NCI-H526 (cell line): ENCODE data around the gene FBN2.
"Not testable (repeated sequence)": the region's sequence is repeated elsewhere in the genome, so short reads cannot be mapped to it uniquely, and the experiment has no call there.

ENCODE experiments used
- DNase-seq, 2 experiments: peaks; one replicate each; lab custom pipeline; 2025; lab: John Stamatoyannopoulos, UW

FBN2 gene

DNA sequence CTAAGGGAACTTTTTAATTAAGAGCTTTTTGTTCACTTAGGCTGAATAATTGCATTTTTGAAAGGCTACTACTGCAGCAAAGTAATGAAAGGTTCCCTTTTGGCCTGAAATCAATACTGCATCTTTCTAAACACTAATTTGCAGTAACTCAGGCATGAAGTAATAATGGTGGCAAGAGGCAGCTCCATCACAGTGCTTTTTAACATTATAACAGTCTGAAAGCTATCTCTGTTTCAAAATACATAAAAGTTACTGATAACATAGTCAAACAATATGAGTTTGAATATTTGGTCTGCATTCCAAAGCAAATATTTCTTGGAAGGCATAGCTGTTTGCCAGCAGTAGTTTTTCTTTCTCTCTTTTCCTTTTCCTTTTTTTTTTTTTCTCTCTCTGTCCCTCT is 113.4 kb downstream of the FBN2 start:
- peak in 1 of 2 experiments; percentile 10 for DNase-seq

DNA sequence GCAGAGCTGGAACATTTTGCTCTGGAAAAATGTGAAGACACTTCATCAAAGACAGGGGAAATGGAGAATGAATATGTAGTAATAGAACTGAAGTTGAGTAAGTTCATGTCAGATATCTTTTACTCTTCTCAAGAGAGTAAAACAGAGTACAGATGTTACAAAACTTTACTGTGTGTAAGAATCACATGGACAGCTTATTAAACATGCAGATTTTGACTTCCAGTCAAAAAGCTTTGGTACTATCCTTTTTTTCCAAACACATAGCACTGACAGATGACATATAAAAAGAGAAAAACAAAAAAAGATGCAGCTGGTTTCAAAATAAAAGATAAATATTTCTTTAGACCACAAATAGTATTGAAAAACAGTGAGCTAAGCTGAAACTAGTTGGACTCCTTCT is 115.4 kb downstream of the FBN2 start:
- no peak for DNase-seq

DNA sequence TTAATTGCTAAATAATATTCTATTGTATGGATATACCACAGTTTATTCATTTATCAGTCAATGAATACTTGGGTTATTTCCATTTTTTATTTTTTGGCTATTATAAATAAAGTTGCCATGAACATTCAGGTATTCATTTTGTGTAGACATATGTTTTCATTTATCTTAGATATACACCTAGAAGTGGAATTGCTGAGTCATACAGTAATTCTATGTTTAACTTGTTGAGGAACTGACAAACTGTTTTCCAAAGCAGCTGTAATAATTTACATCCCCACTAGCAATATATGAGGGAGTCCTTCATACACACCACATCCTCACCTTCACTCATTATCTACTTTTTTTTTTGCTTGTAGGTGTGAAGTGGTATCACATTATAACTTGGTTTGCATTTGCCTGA is 123.6 kb downstream of the FBN2 start:
- no peak for DNase-seq

DNA sequence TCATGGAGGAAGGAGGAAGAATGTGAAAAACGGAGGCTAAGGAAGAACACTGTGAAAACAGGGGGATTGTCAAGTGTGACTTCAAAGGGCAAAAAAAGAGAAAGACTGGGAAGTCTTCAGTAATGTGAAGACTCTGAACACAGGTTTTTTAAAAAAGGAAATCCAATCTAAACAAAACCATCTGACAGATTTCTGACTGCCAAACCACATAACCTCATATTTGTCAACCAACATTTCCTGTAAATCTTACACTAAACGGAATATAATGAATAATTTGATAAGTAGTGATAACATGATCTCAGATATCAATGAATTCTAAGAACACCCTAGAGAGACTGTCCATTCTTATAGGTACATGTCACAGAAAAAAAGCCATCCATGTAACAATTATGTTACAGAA is 124.7 kb downstream of the FBN2 start:
- no peak for DNase-seq

DNA sequence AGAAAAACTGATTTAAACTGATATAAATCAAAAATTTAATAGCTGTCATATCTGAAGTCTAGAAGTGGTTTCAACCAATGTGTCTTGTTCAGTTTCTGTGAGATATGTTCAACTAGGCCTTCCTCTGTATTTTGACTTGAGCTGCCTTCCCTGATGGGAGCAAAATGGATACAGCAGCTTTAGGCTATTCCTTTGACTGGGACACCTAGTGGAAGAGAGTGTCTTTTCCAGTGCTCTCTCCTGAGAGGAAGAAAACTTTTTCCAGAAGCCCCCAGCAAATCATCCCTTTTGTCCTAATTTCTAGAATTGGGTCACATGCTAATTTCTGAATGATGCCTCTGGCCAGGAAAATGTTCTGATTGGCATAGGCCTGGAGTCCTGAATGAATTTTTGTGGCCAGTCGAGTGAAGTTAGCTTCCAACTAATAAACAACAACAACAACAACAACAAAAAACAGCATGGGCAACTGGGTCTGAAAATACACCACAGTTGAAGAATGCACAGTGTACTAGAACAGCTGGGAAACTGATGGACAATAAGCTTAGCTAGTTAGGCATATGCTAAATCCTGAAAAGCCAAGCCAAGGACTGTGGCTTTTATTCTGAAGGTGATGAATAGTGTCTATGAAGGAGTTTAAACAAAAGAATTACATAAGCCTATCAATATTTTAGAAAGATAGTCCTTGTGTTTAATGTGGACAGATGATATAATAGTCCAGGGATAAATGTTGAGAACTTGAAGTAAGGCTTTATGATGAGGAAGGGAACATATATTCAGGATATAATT is 125.7 kb downstream of the FBN2 start:
- DNase-seq: no peak

DNA sequence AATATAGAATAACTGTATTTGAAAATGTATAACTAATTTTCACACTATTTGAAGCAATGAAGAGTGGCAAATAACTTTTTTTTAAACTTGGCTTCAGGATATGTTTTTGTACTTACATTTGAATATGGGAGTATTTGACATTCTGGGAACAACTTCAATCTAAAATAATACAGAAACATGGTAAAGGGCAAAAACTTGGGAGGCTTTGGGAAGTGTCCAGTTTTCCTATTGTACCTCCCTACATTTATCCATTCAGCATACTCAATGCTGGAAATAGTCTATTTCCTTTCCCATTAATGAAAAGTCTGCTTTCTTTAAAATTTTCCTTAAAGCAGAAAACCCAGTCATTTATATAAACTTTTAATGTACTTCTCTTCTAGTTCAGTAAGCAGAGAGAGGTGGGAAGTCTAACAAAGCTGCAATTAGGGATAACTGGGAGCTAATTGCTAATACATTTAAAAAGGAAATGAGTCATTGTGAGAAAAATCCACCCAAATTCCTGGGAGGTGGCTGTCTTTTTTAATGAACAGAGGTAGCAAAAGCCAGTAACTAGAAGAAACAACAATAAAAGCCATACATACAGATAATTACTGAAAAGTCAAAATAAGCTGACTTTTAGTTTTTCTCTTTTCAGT is 128.8 kb downstream of the FBN2 start:
- no peak for DNase-seq

DNA sequence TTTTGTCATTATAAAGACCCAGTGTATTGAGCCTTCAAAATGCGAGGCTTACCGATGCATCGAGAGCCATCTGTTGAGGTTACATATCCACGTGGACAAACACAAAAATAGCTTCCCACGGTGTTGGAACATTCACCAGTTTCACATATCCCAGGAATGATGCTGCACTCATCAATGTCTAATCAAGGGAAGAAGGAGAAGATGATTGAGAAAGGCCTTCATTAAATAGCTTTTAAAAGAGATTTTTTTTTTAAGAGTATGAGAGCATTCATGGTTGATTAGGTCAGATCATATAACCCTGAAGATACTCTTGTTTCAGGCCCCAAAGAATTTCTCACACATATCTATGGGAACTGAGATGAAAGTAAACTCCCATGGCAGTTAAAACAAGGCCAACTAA is 129.4 kb downstream of the FBN2 start:
- DNase-seq: no peak

DNA sequence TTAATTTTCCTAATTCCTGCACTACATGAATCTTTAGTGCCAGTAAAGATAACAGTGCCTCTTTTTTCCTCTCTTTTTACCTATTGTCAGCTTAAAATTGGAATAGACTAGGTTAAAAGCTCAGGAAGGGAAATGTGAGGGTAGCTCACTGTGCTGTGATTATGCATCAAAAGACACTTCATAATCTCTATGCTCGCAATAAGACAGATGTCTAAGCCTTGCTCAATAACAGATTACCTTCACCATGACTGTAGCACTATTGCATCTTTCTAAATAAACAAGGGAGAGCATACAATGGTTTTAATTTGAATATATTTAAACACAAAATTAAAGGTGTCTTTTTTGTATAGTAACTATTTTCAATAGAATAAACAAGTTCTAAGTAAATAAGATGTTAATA is 130.1 kb downstream of the FBN2 start:
- DNase-seq: no peak

DNA sequence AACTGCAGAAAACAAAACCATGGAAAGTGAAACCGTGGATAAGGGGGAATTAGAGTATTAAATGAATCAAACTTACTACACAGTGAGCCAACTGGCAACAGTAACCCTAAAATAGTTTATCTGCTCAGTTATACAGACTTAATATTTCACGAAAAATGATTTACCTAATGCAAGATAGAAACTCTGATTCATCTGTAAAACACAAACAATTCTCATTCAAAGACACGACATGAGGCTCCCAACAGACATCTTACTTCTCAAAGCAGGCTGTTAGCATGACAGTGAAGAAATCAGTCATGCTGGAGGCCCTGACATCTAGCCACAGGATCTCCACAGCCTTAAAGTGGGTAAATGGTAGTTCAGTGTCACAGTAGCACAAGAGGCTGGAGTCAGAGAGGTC is 131.2 kb downstream of the FBN2 start:
- DNase-seq: no peak

DNA sequence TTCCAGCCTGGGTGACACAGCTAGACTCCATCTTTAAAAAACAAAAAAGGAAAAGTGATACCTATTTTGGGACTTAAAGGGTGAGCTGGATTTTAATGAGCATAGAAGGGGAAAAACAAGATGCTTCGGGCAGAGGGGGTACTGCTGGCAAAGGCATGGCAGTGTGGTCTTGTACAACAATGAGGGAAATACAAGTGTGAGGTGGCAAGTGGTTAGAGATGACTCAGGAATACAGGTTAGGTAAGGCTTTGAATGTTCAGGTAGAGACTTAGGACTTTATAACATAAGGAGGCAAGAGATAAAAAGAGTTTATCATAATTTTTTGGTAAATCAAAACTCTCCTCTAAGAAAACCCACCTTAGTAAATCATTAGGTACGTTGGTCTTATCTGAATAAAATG is 132.9 kb downstream of the FBN2 start:
- no peak for DNase-seq

DNA sequence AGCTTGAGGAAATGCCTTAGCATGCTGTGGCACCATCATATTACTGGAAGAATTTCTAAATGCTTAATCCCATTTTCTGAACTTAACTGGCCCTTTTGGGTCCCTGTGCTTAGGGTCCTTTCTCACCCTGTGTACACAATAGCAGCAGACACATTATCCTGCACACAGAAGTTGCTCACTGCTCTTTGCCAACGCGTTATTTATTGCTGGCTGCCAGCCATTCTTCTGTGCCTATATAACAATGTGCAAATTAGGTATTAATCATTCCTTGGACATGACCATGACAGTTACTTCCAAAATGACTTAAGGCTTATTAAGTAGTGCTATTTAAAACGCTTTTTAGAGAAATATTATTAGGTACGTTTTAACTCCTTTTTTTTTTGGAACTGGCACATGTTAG is 134.7 kb downstream of the FBN2 start:
- peak; percentile 1 to 38 for DNase-seq

DNA sequence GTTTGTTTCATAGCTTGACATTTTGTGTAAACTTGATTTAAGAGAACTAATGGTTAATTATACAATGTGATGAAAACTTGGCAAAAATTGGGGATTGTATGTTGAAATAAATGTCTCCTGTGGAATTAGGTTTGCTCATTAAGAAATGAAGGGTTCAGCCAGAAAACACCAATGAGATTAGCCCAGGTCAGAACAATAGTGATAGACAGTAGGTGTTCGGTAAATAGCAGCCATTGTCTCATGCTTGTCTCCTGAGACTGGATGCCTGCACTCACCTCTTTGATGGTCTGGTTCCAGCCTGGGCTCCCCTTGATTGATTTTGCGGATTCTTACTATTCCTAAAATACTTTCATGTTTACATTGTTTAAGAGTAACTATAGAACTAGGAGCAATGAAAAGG is 135.5 kb downstream of the FBN2 start:
- DNase-seq: no peak

DNA sequence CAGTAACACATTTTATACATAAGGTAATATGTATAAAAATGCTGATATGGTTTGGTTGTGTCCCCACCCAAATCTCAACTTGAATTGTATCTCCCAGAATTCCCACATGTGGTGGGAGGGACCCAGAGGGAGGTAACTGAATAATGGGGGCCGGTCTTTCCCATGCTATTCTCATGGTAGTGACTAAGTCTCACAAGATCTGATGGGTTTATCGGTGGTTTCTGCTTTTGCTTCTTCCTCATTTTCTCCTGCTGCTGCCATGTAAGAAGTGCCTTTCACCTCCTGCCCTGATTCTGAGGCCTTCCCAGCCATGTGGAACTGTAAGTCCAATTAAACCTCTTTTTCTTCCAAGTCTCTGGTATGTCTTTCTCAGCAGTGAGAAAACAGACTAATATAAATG is 137.3 kb downstream of the FBN2 start:
- DNase-seq: not testable (repeated sequence)

DNA sequence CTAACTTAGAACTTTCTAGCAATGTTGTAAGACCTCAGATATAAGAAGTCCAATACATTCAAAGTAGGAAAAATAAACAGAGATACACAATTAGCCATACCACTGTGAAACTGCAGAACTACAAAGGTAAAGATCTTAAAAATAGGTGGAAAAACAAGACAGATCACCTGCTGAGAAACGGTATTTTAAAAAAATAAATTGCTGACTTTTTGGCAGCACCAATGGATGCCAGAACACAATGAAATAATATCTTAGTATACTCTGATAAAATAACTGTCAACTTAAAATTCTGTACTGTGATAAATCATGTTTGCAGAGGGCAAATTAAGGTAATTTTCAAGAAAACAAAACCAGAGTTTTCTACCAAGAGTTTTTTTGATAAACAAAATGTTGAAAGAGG is 138.9 kb downstream of the FBN2 start:
- no peak for DNase-seq

DNA sequence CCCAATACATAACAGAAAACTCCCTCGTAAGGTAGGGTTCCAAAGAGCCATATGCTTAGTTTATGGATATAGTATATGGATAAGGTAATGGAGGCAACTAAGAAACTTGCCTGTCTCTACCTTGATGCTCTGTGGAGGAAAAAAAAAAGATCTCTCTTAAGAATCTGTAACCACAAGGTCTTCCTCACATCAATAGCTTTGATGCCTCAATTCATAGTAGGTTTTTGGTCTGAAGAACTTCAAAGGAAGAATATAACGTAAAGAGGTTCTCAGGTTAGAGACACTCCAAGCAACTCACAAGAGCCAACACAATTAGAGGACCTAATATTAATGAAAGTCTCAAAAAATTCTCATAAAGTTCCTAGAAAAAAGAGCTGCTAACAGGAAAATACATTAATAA is 140.2 kb downstream of the FBN2 start:
- DNase-seq: no peak

DNA sequence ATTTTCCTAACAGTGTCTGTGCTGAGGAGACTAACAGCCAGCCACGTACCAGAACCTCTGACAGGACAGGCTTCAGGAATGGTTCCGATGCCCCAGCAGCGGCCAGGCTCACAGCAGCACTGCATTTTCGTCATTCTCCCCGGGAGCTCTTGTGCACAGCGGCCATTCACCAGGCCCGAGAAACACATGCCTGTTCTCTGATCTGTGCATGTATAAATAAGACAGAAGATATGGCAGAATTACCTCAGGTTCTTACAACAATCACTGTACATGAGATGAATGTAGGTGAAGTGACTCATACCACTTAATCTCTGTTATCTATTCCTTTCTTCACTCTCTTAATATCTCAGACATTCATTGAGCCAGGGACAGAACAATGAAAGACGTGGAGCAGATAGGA is 143.0 kb downstream of the FBN2 start:
- no peak for DNase-seq

DNA sequence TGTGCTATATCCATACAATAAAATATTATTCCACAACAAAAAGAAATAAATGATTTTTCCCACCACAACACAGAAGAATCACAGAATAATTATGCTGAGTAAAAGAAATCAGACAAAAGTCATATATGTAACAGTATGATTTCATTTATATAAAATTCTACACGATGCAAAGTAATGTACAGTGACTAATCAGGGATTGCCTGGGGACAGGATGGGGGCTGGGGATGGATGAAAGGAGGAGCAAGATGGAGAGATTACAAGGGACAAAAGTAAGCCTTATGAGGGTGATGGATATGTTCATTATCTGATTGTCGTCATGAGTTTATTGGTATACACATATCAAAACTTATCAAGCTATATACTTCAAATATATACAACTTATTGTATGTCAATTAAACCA is 154.0 kb downstream of the FBN2 start:
- no peak for DNase-seq

DNA sequence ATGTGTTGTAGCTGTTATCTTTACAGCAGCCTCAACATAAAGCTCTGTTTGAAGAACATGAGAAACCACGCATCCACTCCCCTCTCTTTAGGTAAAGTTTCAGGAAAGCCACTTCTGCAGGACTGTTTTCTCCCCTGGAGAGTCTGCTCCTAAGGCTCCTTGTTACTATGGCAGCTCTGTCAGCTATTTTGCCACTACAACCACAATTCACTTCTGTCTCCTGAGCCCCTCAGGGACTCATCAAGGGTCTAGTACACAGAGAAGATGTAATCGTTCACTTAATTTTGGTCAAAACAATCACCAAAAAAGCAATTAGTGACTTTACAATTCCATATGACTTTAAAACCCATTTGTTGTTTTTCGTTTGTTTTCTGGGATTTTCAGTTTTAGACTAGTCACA is 157.7 kb downstream of the FBN2 start:
- DNase-seq: no peak

DNA sequence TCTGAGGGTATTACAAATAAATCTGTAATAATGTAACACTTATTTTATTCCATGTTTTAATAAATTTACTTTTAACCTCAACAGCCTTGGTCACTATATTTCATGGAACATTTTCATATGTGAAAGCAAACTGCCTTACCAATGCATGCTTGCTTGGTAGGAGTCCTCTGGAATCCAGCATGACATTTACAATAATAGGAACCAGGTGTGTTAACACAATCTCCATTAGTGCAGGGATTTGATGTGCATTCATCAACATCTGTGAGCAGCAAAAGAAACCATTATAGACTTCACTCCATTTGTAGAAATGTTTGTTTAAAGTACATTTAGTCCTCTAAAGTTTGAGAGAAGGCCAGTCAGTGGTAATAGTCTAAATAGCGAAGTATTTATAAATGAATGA is 159.4 kb downstream of the FBN2 start:
- DNase-seq: no peak

DNA sequence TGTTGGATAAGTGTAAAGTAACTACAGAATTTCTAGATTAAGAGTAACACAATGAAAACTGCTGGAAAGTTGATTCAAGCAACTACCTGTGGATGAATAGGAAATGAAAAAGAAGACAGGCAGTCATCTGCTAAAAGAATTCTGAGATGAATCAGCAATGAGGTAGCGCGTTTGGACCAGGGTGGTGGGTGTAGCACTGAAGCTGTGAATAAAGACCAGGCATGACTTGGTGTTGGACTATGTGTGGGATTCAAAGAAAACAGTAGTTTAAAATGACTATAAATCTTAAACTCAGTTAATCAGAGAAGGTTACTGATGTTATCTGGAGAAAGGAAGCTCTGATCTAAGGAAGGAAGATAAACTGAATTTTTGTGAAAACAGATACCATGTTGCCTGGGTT is 159.8 kb downstream of the FBN2 start:
- no peak for DNase-seq

DNA sequence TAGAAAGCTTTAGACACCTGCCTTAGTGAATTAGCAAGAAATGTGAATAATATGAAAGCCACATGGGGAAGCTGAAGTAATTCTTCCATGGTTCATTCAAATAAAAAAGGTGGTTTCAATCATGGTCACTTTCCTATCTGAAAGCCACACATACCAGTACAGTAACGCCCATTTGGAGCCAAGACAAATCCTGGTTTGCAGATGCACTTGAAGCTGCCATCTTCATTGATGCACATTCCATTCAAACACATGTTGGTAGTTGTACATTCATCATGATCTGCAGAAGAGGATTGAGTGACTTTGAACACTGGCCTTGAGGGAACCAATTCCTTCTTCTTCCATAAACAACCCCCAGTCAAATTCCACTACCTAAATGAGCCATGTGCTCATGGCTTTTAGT is 161.5 kb downstream of the FBN2 start:
- DNase-seq: no peak

DNA sequence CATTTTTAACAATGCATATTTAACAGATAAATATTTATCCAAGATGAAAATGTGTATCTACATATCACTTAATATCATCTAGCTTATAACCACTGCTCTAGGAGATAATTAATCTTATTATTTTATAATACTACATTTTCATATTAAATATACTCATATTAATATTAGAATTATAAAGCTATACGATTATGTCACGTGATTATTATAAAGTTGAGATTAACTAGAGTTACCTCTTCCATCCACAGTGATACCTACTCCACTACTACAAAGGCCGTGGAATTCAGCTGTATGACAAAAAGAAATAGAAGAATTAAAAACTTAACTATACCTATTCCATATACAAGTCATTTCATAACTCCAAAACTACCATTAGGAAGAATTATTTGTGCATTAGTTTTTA is 171.9 kb downstream of the FBN2 start:
- DNase-seq: no peak

DNA sequence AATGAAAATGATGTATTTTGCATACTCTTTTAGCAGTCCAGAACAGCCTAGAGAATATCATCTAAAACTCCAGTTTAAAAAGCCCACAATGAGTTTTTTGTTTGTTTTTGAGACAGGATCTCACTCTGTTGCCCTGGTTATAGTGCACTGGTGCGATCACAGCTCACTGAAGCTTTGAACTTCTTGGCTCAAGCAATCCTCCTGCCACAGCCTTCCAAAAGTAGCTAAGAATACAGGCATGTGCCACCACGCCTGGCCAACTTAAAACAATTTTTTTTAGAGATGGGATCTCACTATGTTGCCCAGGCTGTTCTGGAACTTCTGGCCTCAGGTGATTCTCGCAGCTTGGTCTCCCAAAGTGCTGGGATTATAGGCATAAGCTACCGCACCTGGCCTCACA is 175.7 kb downstream of the FBN2 start:
- no peak for DNase-seq

DNA sequence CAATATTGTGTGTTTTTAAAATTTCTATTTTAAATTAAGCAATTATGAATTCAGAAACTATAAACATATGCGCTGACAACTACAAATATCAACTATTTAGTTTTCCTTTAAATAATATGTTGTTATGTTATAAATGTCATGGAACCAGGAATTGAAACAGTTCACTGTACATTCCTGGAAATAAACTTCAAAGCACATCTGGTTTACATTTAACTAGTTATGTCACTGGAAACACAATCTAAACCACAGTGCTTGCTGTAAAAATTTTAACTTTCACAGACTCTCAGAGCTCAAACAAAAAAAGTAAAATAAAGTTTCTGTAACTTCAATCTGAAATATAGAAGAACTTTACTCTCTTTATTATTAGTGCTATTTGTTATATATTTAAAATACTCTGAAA is 179.2 kb downstream of the FBN2 start:
- no peak for DNase-seq
